Activated CD4-positive, alpha-beta T cell treated with anti-CD3 and anti-CD28 coated beads, Interleukin-2, amount 50 U/mL, for 16 hours (primary cell): ENCODE measurements around the gene ATP8B2.
"Not testable (repeated sequence)": the region's sequence is repeated elsewhere in the genome, so short reads cannot be mapped to it uniquely, and the experiment has no call there.

Experiments used
- DNase-seq: peaks from one replicate; pipeline ENCODE4 v3.0.0-alpha.2; 2020

ATP8B2 gene

DNA sequence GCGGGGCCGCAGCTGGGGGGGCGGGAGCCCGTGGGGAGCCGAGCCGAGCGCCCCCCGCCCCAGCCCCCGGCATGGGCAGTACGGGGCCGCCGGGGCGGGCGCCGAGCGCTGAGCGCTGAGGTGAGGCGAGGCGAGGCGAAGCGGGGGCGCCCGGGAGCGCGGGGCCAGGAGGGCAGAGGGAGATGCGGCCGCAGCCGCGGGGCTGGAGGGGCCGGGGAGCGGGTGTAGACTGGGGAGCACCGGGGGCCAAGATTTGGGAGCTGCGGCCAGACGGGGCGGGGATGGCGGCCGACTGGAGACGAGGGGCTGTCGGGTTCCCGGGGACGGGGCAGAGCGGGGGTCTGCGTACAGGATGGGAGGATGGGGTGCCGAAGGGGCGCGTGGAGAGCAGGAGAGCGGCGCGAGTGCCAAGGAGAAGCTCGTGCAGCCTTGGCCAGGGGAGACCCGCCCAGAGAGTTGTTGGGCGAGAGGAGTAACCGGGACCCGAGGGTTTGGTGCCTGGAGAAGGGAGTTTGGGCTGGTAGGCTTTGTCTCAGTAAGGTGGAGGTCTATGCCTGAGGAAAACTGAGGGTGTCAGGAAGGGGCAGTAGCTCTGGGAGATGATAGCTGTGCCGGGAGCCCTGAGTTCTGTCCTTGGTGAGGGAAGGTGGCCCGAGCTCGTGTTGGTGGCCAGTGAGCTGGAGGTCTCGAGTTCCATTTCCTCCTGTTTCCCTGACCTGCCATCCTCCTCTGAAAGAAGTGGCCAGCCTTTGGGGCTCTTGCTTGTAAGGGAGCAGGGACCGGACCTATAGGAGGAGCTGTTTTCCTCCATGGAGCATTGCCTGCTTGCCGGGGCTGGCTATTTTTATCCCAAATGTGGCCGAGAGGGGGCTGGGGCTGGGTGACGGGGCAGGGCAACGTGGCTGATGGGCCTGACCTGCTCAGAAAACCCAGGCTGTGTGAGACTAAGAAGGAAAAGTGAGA, 539 bp downstream of the ATP8B2 start:
- peak; percentile 53 for DNase-seq

DNA sequence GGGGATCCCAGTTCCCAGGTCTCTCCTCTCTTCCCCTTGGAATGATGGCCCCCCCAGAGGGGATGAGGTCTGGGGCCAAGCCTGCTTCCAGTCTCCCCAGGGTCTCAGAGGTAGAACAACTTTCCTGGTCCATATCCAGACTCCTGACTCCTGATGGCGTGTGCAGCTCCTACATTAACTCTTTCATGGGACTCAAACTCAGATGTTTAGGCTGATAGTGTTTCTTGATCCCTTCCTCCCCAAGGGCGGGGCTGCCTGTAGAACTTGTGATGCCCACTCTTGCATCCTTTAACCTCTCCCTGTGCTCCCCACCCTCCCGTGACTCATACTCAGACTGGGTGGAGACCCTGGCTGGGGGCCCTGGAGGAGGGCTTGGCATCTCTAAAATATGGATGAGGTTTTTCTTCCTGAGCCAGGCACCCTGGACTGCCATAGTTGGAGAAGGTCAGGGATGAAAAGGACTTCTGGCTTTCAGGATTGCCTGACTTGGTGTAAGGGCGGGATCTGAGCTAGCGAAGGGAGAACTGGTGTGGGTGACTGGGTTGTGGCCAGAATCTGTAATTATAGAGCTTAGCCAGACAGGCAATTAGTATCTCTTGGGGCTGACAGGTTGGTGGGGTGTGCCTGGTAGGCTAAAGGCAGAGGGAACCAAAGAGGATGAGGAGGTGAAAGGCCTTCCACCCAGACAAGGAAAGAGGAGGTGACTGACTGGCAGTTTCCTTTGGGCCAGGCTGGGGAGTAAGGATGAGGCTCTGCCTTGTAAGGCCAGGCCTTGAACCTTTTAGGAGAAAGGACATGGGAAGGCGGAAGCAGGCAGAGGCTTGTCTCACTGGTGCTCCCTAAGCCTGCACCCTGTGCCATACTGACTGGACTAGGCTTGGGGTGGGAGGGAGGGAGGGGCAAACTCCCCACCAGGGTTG, 1.5 kb downstream of the ATP8B2 start:
- no peak for DNase-seq

DNA sequence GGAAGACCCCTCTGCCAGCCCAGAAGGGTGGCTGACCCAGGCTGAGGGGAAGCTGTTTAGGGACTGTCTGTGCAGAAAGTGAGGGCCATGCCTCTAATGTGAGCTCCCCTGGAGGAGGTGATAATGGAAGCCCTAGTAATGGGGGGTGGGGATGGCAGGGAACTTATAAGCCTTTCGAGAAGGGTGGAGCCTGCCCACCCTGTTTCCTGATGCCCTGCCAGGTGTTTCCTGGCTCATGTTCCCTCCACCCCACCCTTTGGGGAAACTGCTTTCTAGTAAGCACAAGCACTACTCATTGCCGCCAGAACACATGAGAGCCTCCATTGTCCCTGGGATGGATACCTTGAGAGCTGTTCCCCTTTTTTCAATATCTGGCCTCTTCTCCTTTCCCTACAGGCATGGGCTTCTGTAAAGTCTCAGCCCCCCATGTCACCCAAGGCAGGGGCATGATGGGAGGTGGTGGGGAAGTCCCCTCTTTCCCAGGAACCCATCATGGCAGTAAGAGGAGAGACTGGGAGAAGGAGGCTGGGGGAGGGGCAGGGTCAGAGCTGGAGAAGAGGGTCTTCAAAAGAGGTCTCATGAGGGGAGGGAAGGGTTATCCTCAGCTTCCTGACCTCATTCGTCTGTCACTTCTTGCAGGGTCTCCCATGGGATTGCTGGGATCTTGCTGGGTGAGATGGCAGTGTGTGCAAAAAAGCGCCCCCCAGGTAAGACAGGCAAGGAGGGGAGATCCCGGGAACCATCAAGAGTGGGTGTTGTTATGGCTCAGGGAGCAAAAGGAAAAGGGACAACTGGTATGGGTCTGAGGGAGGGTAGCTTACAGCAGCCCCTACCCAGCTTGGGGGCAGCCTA, 2.4 kb downstream of the ATP8B2 start:
- DNase-seq, result no peak

DNA sequence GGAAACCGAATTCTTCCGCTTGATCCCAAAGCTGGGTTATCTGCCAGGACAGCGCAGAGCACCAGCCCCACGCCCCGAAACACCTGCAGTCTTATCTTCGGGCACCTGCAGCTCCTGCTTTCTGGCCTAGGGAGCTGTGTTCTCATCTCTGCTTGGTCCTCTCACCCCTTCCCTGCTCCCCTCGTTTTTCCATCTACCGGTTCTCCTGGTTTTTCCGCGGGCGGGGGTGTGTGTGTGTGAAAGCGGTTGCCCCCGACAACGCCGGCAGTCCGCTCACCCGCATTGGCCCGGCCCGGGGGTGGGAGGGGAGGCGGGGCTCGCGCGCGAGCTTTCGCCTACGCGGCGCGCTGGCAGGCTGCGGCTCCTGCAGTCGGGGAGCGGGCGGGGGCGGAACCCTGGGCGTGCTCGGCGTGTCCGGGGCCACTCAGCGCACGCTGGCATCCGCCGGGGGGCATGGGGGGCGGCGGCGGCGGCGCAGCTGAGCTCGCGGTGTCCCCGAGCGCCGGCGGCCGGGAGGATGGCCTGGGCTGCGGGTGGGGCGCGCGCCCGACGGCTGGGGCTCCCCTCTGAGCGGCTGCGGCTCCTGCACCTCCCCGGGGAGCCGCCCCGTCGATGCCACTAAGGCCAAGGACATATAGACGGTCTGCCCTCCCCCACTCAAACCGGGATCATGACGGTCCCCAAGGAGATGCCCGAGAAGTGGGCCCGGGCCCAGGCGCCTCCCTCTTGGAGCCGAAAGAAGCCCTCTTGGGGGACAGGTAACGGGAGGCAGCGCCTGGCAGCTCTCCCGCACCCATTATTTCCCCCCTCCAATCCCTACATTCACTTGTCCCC, 3.2 kb downstream of the ATP8B2 start:
- peak; percentile 83 for DNase-seq

DNA sequence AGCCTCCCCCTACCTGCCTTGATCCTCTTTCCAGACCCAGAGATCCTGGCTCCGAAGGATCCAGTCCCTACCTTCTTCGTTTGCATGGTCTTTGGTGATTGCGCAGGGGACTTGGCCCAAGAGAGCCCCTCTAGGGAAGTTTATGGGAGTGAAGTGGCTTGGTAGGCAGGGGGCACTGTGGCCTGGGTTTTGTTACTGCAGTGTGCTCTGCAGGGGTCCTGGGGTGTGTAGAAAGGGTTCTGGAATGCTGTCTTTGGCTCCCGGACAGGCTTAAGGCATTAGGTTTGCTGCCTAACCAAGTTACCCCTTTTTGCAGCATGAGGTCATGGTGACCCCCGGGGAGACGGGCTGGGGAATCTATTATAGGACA, 3.8 kb downstream of the ATP8B2 start:
- no peak for DNase-seq

DNA sequence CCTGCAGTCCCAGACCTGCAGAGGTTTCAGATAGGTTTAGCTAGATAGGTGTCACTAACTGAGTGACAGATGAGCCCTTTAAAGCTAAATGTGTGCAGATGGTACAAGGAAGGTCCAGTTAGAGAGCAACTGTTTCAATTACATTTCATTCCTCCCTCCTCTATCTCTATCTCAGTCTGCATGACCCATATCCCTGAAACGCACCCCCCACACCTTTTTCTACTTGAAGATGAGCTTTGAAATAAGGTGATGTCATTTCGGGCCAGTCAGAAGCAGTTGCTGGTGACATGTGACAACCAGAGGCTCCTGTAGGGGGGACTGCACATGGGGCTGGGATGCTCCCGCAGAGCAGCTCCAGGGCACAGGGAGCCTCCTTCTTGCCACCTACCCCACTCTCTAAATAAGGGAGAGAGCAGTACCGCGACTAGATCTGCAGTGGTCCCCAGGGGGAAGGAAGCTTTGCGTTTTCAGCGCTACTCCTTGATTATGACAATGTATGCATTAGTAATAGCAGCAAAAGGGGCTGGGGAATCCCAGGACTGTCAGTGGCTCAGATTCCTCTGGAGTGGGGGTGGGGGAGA, 4.3 kb downstream of the ATP8B2 start:
- no peak for DNase-seq

DNA sequence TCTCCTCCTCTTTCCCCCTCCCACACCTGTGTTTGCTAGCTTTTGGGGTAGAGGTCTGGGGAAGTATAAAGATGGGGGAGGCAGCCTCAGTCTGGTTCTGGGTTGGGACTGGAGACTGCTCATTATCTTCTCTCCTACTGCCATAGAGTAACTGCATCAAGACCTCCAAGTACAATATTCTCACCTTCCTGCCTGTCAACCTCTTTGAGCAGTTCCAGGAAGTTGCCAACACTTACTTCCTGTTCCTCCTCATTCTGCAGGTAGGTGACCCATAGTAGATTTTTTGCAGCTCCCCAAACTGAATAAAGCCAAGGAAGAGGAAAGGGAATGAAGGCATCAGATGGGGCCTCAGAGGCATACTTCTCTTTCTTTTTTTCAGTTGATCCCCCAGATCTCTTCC, 5.3 kb downstream of the ATP8B2 start:
- DNase-seq, result no peak

DNA sequence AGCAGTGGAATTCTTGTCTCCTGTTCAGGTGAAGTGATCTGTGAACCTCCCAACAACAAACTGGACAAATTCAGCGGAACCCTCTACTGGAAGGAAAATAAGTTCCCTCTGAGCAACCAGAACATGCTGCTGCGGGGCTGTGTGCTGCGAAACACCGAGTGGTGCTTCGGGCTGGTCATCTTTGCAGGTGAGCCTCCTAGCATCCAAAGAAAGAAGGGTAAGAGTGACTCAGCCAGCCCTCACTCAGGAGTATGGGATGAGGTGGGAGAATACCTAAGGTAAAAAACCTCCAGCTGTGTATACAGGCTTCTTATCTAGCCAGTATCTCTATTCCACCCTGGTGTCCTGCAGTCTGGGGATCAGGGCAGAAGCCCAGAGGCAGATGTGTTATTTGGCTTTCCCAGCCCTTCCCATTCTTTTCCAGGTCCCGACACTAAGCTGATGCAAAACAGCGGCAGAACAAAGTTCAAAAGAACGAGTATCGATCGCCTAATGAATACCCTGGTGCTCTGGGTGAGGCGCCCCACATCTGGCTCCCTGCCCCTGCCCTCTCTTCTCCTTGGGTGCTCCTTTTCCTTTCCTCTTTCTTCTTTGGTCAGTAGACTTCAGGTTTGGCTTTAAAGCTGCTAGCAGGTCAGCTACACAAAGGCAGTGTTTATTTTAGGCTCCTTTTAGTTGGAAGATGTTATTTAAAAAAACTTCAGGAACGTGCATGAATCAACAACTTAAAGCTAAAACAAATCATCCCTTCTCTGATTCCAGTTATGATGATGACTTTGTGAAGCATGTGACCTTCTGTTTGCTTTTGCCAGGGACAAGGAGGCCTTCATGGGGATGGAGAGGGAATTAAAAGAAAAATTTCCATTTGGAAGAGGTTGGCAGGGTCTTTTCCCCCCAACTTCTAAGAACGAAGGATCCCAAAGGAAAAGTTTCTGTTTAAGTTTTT, 9.0 kb downstream of the ATP8B2 start:
- DNase-seq, result no peak

DNA sequence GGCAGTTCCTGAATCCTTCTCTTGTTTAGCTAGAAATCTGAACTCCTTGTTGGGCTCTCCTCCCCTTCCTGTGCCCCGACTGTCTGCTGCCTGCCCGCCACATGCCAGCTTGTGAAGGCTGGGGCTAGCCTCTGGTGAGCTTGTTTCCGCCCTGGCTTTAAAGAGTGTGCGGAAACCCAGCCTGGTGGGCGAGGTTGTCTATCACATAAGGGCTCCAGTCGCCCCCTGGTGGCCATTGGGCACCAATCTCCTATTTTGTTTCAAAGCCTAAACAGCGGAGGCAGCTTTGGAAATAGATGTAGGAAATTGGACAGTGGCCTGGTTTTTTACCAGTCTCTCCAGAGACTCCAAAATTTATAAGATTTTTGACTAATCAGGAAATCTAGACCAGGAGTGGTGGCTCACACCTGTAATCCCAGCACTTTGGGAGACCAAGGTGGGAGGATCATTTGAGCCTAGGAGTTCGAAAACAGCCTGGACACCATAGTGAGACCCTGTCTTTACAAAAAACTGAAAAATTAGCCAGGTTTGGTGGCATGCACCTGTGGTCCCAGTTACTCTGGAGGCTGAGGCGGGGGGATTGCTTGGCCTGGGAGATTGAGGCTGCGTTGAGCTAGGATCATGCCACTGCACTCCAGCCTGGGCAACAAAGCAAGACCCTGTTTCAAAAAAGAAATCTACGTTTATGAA, 9.8 kb downstream of the ATP8B2 start:
- DNase-seq, result peak; percentile 92

DNA sequence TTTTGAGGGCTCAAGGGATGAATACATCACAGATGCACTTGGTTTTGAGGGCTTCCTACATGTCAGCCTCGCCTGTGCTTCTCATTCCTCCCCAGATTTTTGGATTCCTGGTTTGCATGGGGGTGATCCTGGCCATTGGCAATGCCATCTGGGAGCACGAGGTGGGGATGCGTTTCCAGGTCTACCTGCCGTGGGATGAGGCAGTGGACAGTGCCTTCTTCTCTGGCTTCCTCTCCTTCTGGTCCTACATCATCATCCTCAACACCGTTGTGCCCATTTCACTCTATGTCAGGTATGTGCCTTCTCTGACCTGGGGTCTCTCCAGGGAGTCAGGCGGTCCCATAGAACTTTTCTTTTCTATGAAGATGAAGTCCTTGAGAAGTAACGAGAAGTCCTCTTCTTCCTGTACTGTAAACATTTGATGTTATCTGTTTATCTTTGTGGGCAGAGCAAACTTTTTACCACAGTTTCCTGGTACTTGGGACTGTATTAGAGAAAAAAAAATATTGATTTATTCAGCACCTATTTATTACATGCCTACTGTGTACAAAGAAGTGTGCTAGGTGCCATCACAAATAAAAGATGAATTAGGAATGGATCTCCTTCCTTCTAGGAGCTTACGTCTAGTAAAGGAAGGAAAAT, 12.0 kb downstream of the ATP8B2 start:
- no peak for DNase-seq

DNA sequence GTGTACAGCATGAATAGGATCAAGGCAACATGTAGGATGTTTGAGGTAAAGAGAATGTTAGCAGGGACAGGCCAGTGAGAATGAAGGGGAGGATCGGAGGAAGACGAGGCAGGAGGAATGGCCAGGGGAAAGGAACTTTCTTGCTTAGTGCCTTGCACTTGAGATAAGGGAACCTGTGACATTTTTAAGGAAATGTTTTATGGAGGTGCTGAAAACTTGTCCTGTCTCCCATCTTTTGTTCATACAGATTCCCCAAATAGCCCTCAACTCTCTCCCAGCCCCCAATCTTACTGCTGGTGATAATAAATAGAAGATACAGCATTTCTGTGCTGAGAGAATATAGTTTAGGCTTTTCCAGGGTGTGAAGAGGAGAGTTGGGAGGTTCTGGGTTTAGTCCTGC, 13.6 kb downstream of the ATP8B2 start:
- DNase-seq, result no peak

DNA sequence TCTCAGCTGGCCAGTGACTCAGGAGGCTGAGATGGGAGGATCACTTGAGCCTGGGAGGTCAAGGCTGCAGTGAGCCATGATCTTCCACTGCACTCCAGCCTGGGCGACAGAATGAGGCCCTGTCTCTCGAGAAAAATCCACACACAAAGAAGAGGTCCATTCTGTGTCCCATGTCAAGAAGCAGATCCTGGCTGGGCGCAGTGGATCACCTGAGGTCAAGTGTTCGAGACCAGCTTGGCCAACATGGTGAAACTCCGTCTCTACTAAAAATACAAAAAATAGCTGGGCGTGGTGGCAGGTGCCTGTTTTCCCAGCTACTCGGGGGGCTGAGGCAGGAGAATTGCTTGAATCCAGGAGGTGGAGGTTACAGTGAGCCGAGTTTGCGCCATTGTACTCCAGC, 16.0 kb downstream of the ATP8B2 start:
- not testable (repeated sequence) for DNase-seq

DNA sequence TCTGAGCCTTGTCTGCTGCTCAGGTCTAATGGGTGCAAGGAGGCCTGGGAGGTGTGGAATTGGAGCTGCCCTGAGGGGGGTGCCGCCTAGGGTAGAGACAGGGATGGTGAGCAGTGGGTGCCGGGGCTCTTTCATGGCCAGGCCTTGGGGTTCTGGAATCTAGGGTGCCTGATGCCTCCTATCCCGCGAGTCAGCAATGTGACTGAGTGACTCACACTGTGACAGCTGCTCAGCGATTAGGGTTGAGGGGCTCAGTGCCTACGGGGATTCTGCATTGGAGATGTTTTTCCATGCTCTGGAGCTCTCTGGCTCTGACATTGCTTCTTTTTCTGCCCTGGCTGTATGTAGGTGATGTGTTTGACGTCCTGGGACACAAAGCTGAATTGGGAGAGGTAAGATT, 16.8 kb downstream of the ATP8B2 start:
- no peak for DNase-seq

DNA sequence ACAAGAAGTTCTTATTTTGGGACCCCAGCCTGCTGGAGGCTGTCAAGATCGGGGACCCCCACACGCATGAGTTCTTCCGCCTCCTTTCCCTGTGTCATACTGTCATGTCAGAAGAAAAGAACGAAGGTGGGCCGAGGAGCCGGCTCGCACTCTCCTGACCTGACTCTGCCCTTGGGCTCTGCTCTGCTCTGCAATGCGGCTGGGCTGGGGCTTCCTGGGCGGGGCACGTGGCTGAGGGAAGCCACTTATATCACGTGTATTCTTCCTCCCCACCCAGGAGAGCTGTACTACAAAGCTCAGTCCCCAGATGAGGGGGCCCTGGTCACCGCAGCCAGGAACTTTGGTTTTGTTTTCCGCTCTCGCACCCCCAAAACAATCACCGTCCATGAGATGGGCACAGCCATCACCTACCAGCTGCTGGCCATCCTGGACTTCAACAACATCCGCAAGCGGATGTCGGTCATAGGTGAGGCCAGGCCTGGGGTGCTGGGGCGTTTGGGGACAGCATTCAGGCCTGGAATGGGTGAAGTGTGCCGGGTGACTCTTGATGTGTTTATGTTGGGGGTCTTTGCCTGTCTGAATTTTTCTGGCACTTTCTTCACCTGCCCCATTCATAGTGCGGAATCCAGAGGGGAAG, 17.6 kb downstream of the ATP8B2 start:
- peak; percentile 77 for DNase-seq

DNA sequence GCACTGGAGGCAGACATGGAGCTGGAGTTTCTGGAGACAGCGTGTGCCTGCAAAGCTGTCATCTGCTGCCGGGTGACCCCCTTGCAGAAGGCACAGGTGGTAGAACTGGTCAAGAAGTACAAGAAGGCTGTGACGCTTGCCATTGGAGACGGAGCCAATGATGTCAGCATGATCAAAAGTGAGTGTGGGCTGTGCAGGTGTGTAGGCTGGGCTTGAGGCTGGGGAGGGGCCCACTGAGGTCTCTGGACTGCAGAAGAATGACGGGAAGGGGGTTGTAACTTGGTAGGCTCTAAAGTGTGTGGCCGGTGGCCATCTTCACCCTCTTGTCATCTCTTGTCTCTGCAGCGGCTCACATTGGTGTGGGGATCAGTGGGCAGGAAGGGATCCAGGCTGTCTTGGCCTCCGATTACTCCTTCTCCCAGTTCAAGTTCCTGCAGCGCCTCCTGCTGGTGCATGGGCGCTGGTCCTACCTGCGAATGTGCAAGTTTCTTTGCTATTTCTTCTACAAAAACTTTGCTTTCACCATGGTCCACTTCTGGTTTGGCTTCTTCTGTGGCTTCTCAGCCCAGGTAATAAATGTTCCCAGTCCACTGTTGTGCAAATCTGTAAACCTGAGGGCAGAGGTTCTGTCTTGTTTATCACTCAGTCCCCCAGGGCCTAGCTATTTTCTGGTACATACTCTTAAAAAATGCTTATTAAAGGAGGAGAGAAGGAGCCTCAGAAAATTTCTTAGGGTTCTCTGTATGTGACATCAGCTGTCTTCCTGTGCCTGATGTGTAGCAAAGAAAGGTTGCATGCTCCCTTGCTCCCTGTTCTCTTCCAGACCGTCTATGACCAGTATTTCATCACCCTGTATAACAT, 19.9 kb downstream of the ATP8B2 start:
- DNase-seq, result peak; percentile 70

DNA sequence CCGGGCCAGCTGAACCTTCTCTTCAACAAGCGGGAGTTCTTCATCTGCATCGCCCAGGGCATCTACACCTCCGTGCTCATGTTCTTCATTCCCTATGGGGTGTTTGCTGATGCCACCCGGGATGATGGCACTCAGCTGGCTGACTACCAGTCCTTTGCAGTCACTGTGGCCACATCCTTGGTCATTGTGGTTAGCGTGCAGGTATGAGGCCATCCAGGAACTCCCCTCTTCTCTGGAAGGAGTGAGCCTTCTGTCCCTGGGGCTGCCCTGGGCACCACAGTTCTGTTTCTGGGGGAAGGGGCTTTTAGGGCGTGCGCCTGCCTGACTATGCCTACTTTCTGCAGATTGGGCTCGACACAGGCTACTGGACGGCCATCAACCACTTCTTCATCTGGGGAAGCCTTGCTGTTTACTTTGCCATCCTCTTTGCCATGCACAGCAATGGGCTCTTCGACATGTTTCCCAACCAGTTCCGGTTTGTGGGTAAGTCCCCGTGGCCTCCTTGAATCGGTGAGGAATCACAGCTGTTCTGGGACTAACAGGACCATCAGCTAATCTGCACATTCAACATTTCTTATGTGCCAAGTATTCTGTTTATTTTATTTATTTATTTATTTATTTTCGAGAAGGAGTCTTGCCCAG, 21.1 kb downstream of the ATP8B2 start:
- DNase-seq, result no peak

DNA sequence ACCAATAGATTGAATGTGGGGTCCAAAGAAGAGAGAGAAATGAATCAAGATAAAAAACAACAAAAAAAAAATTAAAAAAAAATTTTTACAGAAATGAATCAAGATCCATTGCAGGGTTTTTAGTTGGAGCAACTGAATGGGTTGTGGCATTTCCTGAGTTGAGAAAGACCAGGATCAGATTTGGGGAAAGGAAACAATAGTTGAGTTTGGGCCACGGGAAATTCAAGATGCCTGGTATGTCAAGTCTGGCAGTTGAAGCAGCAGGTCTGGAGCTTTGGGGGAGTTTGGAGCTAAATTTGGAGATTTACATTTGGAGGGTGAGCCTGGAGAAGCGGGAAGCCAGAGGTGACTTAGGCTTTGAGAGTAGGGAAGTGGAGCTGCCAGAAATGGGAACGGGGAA, 22.6 kb downstream of the ATP8B2 start:
- DNase-seq, result no peak
